Right hindlimb (tissue), 1 donor: ENCODE measurements around the gene RUSF1.
"Not testable (repeated sequence)": the region's sequence is repeated elsewhere in the genome, so short reads cannot be mapped to it uniquely, and the experiment has no call there.

Experiments used
- DNase-seq: peaks from one replicate; pipeline ENCODE4 v3.0.0-alpha.2; 2018

RUSF1 gene

DNA sequence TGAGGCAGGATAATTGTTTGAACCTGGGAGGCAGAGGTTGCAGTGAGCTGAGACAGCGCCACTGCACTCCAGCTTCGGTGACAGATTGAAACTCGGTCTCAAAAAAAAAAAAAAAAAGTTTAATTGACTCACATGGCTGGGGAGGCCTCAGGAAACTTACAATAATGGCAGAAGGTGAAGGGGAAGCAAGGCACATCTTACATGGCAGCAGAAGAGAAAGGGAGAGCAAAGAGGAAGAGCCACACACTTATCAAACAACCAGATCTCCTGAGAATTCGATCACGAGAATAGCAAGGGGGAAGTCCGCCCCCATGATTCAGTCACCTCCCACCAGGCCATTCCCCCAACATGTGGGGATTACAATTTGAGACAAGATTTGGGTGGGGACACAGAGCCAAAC, 62.3 kb downstream of the RUSF1 start:
- not testable (repeated sequence) for DNase-seq

DNA sequence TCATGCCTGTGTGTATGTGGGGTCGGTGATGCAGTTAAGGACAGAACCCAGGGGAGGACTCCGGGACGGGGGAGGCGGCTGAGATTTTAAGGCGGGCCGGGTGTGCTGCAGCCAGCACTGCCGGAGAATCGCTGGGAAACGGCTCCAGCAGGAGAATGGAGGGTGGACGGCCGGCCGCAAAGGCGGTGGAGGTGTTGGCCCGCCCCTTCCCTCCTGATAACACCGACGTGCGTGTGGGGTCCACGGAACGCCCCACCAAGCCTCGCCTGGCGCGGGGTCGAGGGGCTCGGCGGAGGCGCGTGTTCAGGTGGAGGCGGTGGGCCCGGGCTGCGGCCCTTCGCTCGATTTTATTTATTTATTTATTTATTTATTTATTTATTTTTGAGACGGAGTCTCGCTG, 66.2 kb downstream of the RUSF1 start:
- DNase-seq = no peak

DNA sequence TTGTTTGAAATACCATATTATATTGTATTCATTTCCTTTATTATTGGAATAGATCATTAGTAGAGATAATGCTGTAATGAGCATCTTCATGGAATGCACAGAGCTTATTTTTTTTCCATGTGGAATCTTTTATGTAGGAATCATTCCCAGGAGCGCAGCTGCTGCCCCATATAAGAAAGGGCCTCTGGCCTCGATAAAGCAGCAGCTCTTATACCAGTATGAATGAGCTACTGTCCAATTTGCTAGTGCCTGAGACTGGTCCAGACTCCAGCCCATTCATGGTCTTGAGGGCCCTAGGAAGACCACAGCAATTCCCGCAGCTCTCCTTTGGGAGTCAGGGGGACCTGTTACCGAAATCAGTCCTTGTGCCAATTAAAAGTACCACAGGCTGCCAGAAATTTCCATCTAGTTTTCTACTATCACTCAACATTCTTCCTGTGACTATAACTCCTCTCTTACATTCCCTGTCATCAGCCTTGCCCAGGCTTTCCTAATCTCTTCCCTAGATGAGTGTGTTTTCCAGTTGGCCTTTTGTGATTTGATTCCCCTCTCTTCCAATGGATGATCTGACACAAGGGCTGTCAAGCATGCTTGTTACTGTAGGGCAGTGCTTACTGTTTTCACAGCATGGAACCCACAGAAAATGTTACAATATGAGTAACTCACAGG, 67.5 kb downstream of the RUSF1 start:
- no peak for DNase-seq

DNA sequence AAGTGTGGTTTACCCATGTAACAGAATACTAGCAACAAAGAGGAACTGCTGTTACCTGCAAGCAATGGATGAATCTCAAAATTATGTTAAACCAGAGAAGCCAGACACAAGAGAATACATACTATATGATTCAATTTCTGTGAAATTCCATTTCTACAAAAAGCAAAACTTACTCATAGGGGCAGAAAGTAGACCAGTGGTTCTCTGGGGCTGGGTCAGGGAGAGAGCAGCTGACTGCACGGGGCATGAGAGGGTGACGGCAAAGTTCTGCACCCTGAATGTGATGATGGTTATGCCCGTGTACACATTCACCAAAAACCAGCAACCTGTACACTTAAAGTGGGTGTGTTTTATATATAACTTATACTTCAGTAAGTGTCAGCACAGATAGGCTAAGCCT, 68.7 kb downstream of the RUSF1 start:
- DNase-seq = no peak
